ENCODE data around the gene PRKRA. TPM values are rescaled to one million over a fixed set of nuclear protein-coding genes. Genes with fewer than 3 reads are reported as not detected.

PRKRA gene
- total and polyA plus RNA-seq, 2 of the 13 experiments (the other 11 are each of a cell fraction or from before 2014, with no cell fraction given), result 53.1 to 74.7 TPM

- TF ChIP-seq ETS1 (CRISPR knock-in tag; IDR thresholded peaks at IDR 0.05) (0 out of 2 replicates have a peak, but pooled peaks have one; percentile 38), ZNF10 (CRISPR knock-in tag; IDR thresholded peaks at IDR 0.05; ENCODE audit: borderline replicate concordance, low read depth) (no peak), ZNF333 (CRISPR knock-in tag; IDR thresholded peaks at IDR 0.05; ENCODE audit: borderline replicate concordance) (no peak), ZNF292 (CRISPR knock-in tag; IDR thresholded peaks at IDR 0.05; ENCODE audit: borderline replicate concordance, low read depth) (no peak), BRD4 (CRISPR knock-in tag; IDR thresholded peaks at IDR 0.05) (peak; percentile 77; the same call in 1 of the 2 replicates), ZNF343 (CRISPR knock-in tag; IDR thresholded peaks at IDR 0.05) (no peak), DNMT1 (CRISPR knock-in tag; IDR thresholded peaks at IDR 0.05) (peak; percentile 60; the same call in 1 of the 2 replicates), PAXIP1 (CRISPR knock-in tag; conservative IDR thresholded peaks at IDR 0.05) (peak; percentile 51), ZNF276 (CRISPR knock-in tag; IDR thresholded peaks at IDR 0.05; ENCODE audit: low read depth) (peak; percentile 78; the same call in 1 of the 2 replicates), LRRFIP1 (CRISPR knock-in tag; conservative IDR thresholded peaks at IDR 0.05) (no peak), TARDBP (CRISPR knock-in tag; IDR thresholded peaks at IDR 0.05) (no peak), ZNF503 (CRISPR knock-in tag; IDR thresholded peaks at IDR 0.05) (peak; percentile 62; the same call in 1 of the 2 replicates), SNAPC5 (CRISPR knock-in tag; IDR thresholded peaks at IDR 0.05; ENCODE audit: borderline replicate concordance) (no peak), IRX3 (CRISPR knock-in tag; IDR thresholded peaks at IDR 0.05; ENCODE audit: borderline replicate concordance, low read depth) (0 out of 2 replicates have a peak, but pooled peaks have one; percentile 28), KLF16 (CRISPR knock-in tag; IDR thresholded peaks at IDR 0.05) (peak in 1 of 2 experiments; percentile 77; a peak in 2 of 4 replicates)
Measured at GRCh38 chr2:178480227-178481181, 29.5 kb upstream of the PRKRA start, which contains the start of gene PLEKHA3 (continued).
